Glomerular visceral epithelial cell (primary cell): ENCODE results near the gene MRPS18B.
"Not testable (repeated sequence)": the region's sequence is repeated elsewhere in the genome, so short reads cannot be mapped to it uniquely, and the experiment has no call there.

ENCODE experiments used
- DNase-seq: peaks from one replicate; pipeline ENCODE4 v3.0.0-alpha.2; 2016; ENCODE audit errors: extremely low spot score

Gene MRPS18B

GRCh38 chr6:30643656-30644055, 26.0 kb downstream of the MRPS18B start:
- DNase-seq = no peak

- DNase-seq = no peak
Observed at GRCh38 chr6:30644769-30645168, 27.1 kb downstream of the MRPS18B start.

- DNase-seq = no peak
Observed at GRCh38 chr6:30645989-30646388, 28.3 kb downstream of the MRPS18B start.

- peak; percentile 97 for DNase-seq
Observed at GRCh38 chr6:30646450-30647241, 29.0 kb downstream of the MRPS18B start, which contains the start of gene C6orf136. TSS of gene C6orf136 (plus strand) at chr6:30647133. CDS start at chr6:30647232, 99 bp downstream.

GRCh38 chr6:30647242-30648116, 29.8 kb downstream of the MRPS18B start:
- DNase-seq = peak; percentile 77

- no peak for DNase-seq
Observed at GRCh38 chr6:30651143-30651542, 33.5 kb downstream of the MRPS18B start.

GRCh38 chr6:30654798-30655742, 37.4 kb downstream of the MRPS18B start:
- no peak for DNase-seq

- no peak for DNase-seq
Observed at GRCh38 chr6:30655743-30656094, 38.1 kb downstream of the MRPS18B start.

- DNase-seq = no peak
Observed at GRCh38 chr6:30656513-30656912, 38.9 kb downstream of the MRPS18B start.

GRCh38 chr6:30657454-30657853, 39.8 kb downstream of the MRPS18B start:
- no peak for DNase-seq

GRCh38 chr6:30657922-30658321, 40.3 kb downstream of the MRPS18B start:
- DNase-seq = not testable (repeated sequence)

GRCh38 chr6:30664994-30665767, 47.5 kb downstream of the MRPS18B start:
- no peak for DNase-seq

- DNase-seq = not testable (repeated sequence)
Observed at GRCh38 chr6:30666300-30666699, 48.7 kb downstream of the MRPS18B start.

- no peak for DNase-seq
Observed at GRCh38 chr6:30670760-30671527, 53.3 kb downstream of the MRPS18B start.

- DNase-seq = peak; percentile 97
Observed at GRCh38 chr6:30672445-30673253, 55.0 kb downstream of the MRPS18B start, which contains the start of gene DHX16. TSS of gene DHX16 (minus strand) at chr6:30673006. CDS start at chr6:30672841, 165 bp downstream.
